GM12878 (cell line): Measurements from ENCODE around the gene YPEL4. TPM values are rescaled to one million over a fixed set of nuclear protein-coding genes. Genes with fewer than 3 reads are reported as not detected.
"Not testable (repeated sequence)": the region's sequence is repeated elsewhere in the genome, so short reads cannot be mapped to it uniquely, and the experiment has no call there.

Experiments
- ATAC-seq: fragments of 200-7000 bp; cut with Tn5 transposase; 3 replicates; pipeline ENCODE4 v1.9.1; 2020; ENCODE audit warnings: mild to moderate bottlenecking, moderate library complexity
- BruUV-seq: library from RNA; stranded (reverse); fragments of 400-500 nt; replicated peaks from 2 replicates; lab custom pipeline; 2021; lab: Mats Ljungman, UMichigan
- CTCF ChIA-PET: fragments of 300-600 bp; sonication (Branson Sonifier 250); formaldehyde crosslinking; extraction: SDS; loops from one replicate; lab custom pipeline; 2021; ENCODE audit warnings: inconsistent platforms; lab: Yijun Ruan, JAX
- POLR2A ChIA-PET: fragments of 350-600 bp; formaldehyde crosslinking; extraction: SDS; loops from one replicate; lab custom pipeline; 2021; ENCODE audit warnings: inconsistent platforms; lab: Charles Lee
- RAD21 ChIA-PET: fragments of 300-600 bp; sonication (Branson Sonifier 250); formaldehyde crosslinking; loops from one replicate; lab custom pipeline; 2023; ENCODE audit warnings: antibody characterized with exemption; ENCODE audit not compliant: unreplicated experiment; lab: Charles Lee
- SMC1A ChIA-PET: fragments of 300-600 bp; sonication (Branson Sonifier 250); formaldehyde crosslinking; loops from one replicate; lab custom pipeline; 2023; ENCODE audit not compliant: unreplicated experiment, uncharacterized antibody; lab: Charles Lee
- DNase-seq: peaks from one replicate; pipeline ENCODE4 v3.0.0-alpha.2; 2011; ENCODE audit warnings: low read depth, low spot score
- FAIRE-seq: peaks from 3 replicates; lab custom pipeline; 2011; peaks lifted over from hg19 to GRCh38; lab: Jason Lieb, UNC
- H2AFZ ChIP-seq: 2 replicates; pipeline ENCODE4 v1.6.0; 2011; ENCODE audit warnings: low read depth, low read length, control low read depth; ENCODE audit not compliant: control insufficient read depth
- H3K27ac ChIP-seq: 2 replicates; pipeline ENCODE4 v1.5.1; 2011; ENCODE audit warnings: control low read depth; ENCODE audit not compliant: control insufficient read depth, insufficient read depth
- H3K27me3 ChIP-seq, 2 experiments: replicated peaks in 1 of 2; 2 replicates each; pipeline versions ENCODE4 v1.6.0 to v1.6.1; 2011; ENCODE audit warnings: low read length in 1 of 2; ENCODE audit not compliant: control insufficient read depth in 2 of 2, insufficient read depth in 2 of 2
- H3K36me3 ChIP-seq, 2 experiments: 2 replicates each; pipeline ENCODE4 v1.5.1; 2011; ENCODE audit warnings: low read length in 1 of 2; ENCODE audit not compliant: control insufficient read depth in 2 of 2, insufficient read depth in 2 of 2
- H3K4me1 ChIP-seq: 2 replicates; pipeline ENCODE4 v1.6.1; 2011; ENCODE audit warnings: mild to moderate bottlenecking, low read length, moderate library complexity, mixed read lengths; ENCODE audit not compliant: control insufficient read depth, insufficient read depth
- H3K4me2 ChIP-seq: 2 replicates; pipeline ENCODE4 v1.6.0; 2011; ENCODE audit warnings: control low read depth; ENCODE audit not compliant: control insufficient read depth, insufficient read depth
- H3K4me3 ChIP-seq: fragments of 200-600 bp; sonication (generic); 2 replicates; pipeline ENCODE4 v1.5.1; 2016
- H3K79me2 ChIP-seq: 2 replicates; pipeline ENCODE4 v1.6.0; 2011; ENCODE audit warnings: low read length; ENCODE audit not compliant: control insufficient read depth, insufficient read depth
- H3K9ac ChIP-seq: 2 replicates; pipeline ENCODE4 v1.8.0; 2011; ENCODE audit warnings: low read length, control low read depth, mixed read lengths; ENCODE audit not compliant: control insufficient read depth, insufficient read depth
- H3K9me3 ChIP-seq: replicated peaks from 3 replicates; pipeline ENCODE4 v1.5.1; 2011; ENCODE audit warnings: mild to moderate bottlenecking, low read length; ENCODE audit not compliant: control insufficient read depth, insufficient read depth
- H4K20me1 ChIP-seq: 2 replicates; pipeline ENCODE4 v1.6.0; 2011; ENCODE audit not compliant: control insufficient read depth, insufficient read depth
- CEBPB ChIP-seq, 2 experiments: fragments of 150-350 bp in 1 of 2; IDR thresholded peaks; 2 replicates each; pipeline ENCODE4 v1.6.1; 2012 to 2014; ENCODE audit warnings: low read depth in 2 of 2, low read length in 2 of 2, borderline replicate concordance in 1 of 2, inconsistent platforms in 1 of 2
- HDGF ChIP-seq: fragments of 450-650 bp; IDR thresholded peaks from 2 replicates; pipeline ENCODE4 v1.6.1; 2016; ENCODE audit warnings: antibody characterized with exemption
- WGBS: methylation state at CpG from one replicate; pipeline ENCODE4 v1.1.6; 2016; ENCODE audit warnings: low lambda C conversion rate; ENCODE audit not compliant: insufficient replicate concordance, insufficient coverage; ENCODE audit errors: missing lambda C conversion rate; 5-methylcytosine and 5-hydroxymethylcytosine counted together
- in situ Hi-C: fragments of 300-500 bp; cut with MboI; formaldehyde crosslinking; loops from 9 replicates; pipeline ENCODE4 v1.14.3; 2018; ENCODE audit warnings: mixed read lengths
- intact Hi-C: fragments of 100-400 bp; cut with micrococcal nuclease; formaldehyde crosslinking; loops from one replicate; pipeline ENCODE4 v1.14.2; 2022; ENCODE audit not compliant: unreplicated experiment
- polyA plus RNA-seq, 11 experiments: library from polyadenylated mRNA; depleted of rRNA in 4 of 11; unstranded in 6 of 11; stranded (reverse) in 5 of 11; fragments of >200 nt; fragmentation: Nextera tagmentation in 4 of 11; fragmentation: Illumina TruSeq in 1 of 11; extraction: Ambion mirVana in 4 of 11; extraction: Trizol in 1 of 11; gene quantifications; 1 replicate in 1 of 11; 2 replicates in 10 of 11; pipeline versions ENCODE4 v1.2.1 to v1.2.3, GENCODE V29; 2011 to 2016; ENCODE audit warnings: inconsistent platforms in 2 of 11, missing spikeins in 2 of 11, low read depth in 1 of 11
- total RNA-seq, 4 experiments: library from RNA; depleted of rRNA in 3 of 4; stranded (reverse); fragments of >200 nt in 3 of 4; fragmentation: Illumina TruSeq in 1 of 4; extraction: Trizol in 1 of 4; gene quantifications; 2 replicates each; pipeline versions ENCODE4 v1.2.1 to v1.2.3, GENCODE V29; 2013 to 2021
- TF ChIP-seq, protein P1 (sequence below): fragments of 450-650 bp; IDR thresholded peaks from 2 replicates; pipeline ENCODE4 v1.6.1; 2016; ENCODE audit warnings: mild to moderate bottlenecking

YPEL4 gene
- total and polyA plus RNA-seq, 10 of the 15 experiments (the other 5 are each of a cell fraction or from before 2014, with no cell fraction given), result 0.07 to 0.50 (median 0.13) TPM; not detected in 5

DNA sequence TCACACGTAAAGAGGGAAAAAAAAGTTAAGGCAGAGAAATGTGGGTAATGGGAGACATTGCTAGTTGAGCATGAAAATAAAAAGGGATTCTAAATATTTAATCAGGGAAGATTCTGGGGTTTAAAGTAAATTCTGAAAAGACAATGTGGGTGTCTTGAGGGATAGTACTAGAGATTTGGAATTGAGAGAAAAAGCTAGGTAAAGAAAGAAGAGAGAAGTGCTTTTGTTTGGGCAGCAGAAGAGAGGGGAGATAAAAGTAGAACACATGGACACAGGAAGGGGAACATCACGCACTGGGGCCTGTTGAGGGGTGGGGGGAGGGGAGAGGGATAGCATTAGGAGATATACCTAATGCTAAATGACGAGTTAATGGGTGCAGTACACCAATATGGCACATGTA is 3.5 kb upstream of the YPEL4 start:
- Histone ChIP-seq H3K36me3 (no peaks in the 10 kb centered on the region), H3K27ac (no peak overlapping the region), H3K9me3 (no peaks in the 10 kb centered on the region), H3K4me1 (peaks cover 18% of the 10 kb centered on the region), H3K79me2 (peaks cover 6% of the 10 kb centered on the region), H2AFZ (peak overlapping the region; percentile 57), H4K20me1 (no peaks in the 10 kb centered on the region), H3K4me3 (no peak overlapping the region), H3K9ac (no peak overlapping the region), H3K27me3 (peaks cover 7 to 9% of the 10 kb centered on the region in 2 experiments; a peak in 3 of 4 replicates), H3K4me2 (no peak overlapping the region)
- intact Hi-C loops (no loop called here), in situ Hi-C loops (no loop called here)
- ChIA-PET POLR2A (interaction anchor here (1.4 kb wide), 1 partner anchor 923 kb away, joined by 3 read pairs; no protein-coding TSS in a partner anchor), SMC1A (no interaction called here), CTCF (interaction anchor here (5.6 kb wide), 1 partner anchor 8 kb away, joined by 34 read pairs; no protein-coding TSS in a partner anchor), RAD21 (no interaction called here)
- no TSS peak for BruUV-seq
- WGBS, result 67% methylated on average over 3 of the region's 3 CpGs
- no peak for ATAC-seq
- DNase-seq, result no peak
- no peak for TF ChIP-seq HDGF
- no peak for FAIRE-seq

DNA sequence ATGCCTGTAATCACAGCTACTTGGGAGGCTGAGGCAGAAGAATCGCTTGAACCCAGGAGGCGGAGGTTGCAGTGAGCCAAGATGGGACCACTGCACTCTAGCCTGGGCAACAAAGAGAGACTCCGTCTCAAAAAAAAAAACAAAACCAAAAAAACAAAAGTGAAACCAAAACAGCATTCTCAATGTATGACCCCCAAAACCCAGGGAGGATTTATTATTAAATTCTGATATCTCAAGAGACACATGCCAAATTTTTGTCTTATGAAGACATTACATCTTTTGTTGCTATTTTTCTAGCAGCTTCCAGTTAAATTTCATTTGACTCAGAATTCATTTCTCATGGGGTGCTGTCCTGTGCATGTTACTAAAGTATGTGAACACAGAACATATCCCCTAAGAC is 3.0 kb upstream of the YPEL4 start:
- POLR2A ChIA-PET, result interaction anchor here (0.9 to 1.4 kb wide), 3 partner anchors 12 to 924 kb away, joined by 3 read pairs; no protein-coding TSS in a partner anchor

DNA sequence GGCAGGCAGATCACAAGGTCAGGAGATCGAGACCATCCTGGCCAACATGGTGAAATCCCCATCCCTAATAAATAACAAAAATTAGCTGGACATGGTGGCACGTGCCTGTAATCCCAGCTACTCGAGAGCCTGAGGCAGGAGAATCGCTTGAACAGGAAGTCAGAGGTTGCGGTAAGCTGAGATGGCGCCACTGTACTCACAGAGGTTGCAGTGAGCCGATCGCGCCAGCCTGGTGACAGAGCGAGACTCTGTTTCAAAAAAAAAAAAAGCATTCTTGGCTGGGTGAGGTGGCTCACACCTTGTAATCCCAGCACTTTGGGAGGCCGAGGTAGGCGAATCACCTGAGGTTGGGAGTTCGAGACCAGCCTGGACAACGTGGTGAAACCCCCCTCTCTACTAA is 2.5 kb upstream of the YPEL4 start:
- in situ Hi-C loops, FAIRE-seq, DNase-seq, H3K9ac ChIP-seq, H4K20me1 ChIP-seq, H3K9me3 ChIP-seq, intact Hi-C loops, H3K79me2 ChIP-seq, H3K4me3 ChIP-seq, ATAC-seq, H3K36me3 ChIP-seq, H2AFZ ChIP-seq, H3K4me2 ChIP-seq, BruUV-seq, H3K27ac ChIP-seq: not testable (repeated sequence)
- 71% methylated on average over 14 of the region's 14 CpGs for WGBS
- ChIA-PET CTCF (interaction anchor here (1.0 to 5.6 kb wide), 4 partner anchors 7 to 159 kb away, joined by 3 to 34 read pairs (median 4); partner anchors contain the start of gene UBE2L6), POLR2A (interaction anchor here (0.9 to 1.4 kb wide), 4 partner anchors 12 to 924 kb away, joined by 3 read pairs; no protein-coding TSS in a partner anchor), SMC1A (interaction anchor here (0.6 to 0.7 kb wide), 3 partner anchors 93 to 159 kb away, joined by 3 read pairs; no protein-coding TSS in a partner anchor), RAD21 (interaction anchor here (1.1 kb wide), 1 partner anchor 148 kb away, joined by 4 read pairs; no protein-coding TSS in a partner anchor)
- peaks cover 9 to 11% of the 10 kb centered on the region in 2 experiments; a peak in 3 of 4 replicates for H3K27me3 ChIP-seq
- peaks cover 18% of the 10 kb centered on the region for H3K4me1 ChIP-seq

More for the DNA sequence above, 3.0 kb upstream of the YPEL4 start:
- H4K20me1 ChIP-seq, result no peaks in the 10 kb centered on the region
- no peaks in the 10 kb centered on the region for H3K9me3 ChIP-seq
- no peak overlapping the region for H3K27ac ChIP-seq
- no TSS peak for BruUV-seq
- WGBS, result 66% methylated on average over 3 of the region's 3 CpGs
- FAIRE-seq (no peak), ATAC-seq (no peak), DNase-seq (no peak)
- H3K4me2 ChIP-seq, result no peak overlapping the region
- TF ChIP-seq CEBPB (IDR thresholded peaks at IDR 0.05; ENCODE audit: borderline replicate concordance in 1 of 2, low read depth in 2 of 2, low read length in 2 of 2), result no peak
- TF ChIP-seq, protein P1, sequence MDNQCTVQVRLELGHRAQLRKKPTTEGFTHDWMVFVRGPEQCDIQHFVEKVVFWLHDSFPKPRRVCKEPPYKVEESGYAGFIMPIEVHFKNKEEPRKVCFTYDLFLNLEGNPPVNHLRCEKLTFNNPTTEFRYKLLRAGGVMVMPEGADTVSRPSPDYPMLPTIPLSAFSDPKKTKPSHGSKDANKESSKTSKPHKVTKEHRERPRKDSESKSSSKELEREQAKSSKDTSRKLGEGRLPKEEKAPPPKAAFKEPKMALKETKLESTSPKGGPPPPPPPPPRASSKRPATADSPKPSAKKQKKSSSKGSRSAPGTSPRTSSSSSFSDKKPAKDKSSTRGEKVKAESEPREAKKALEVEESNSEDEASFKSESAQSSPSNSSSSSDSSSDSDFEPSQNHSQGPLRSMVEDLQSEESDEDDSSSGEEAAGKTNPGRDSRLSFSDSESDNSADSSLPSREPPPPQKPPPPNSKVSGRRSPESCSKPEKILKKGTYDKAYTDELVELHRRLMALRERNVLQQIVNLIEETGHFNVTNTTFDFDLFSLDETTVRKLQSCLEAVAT, result 0 out of 2 replicates have a peak, but pooled peaks have one; percentile 39
- ChIA-PET CTCF (interaction anchor here (1.3 to 5.6 kb wide), 3 partner anchors 7 to 159 kb away, joined by 3 to 34 read pairs (median 4); no protein-coding TSS in a partner anchor), RAD21 (no interaction called here), SMC1A (interaction anchor here (0.6 kb wide), 1 partner anchor 93 kb away, joined by 3 read pairs; no protein-coding TSS in a partner anchor)
- peaks cover 18% of the 10 kb centered on the region for H3K4me1 ChIP-seq
- in situ Hi-C loops, result no loop called here
- no peaks in the 10 kb centered on the region for H3K36me3 ChIP-seq
- intact Hi-C loops, result no loop called here
- peaks cover 8 to 9% of the 10 kb centered on the region in 2 experiments; a peak in 3 of 4 replicates for H3K27me3 ChIP-seq
- H3K79me2 ChIP-seq, result peaks cover 1% of the 10 kb centered on the region
- H3K9ac ChIP-seq, result no peak overlapping the region
- H3K4me3 ChIP-seq, result no peak overlapping the region
- peak overlapping the region; percentile 57 for H2AFZ ChIP-seq
